Loucy (cell line): ENCODE measurements around the gene MYO5B.

Source experiments
- H2AFZ ChIP-seq: fragments of 200-600 bp; sonication (generic); 2 replicates; pipeline ENCODE4 v1.6.0; 2016; ENCODE audit warnings: antibody characterized with exemption, mild to moderate bottlenecking, low read length, moderate library complexity
- H3F3A ChIP-seq: fragments of 200-600 bp; 2 replicates; pipeline ENCODE4 v1.6.0; 2016; ENCODE audit warnings: antibody characterized with exemption, low read depth, mild to moderate bottlenecking
- H3K27me3 ChIP-seq: fragments of 200-600 bp; sonication (generic); 2 replicates; pipeline ENCODE4 v1.6.1; 2014; ENCODE audit warnings: low read length, mild to moderate bottlenecking; ENCODE audit not compliant: insufficient read depth, poor library complexity, severe bottlenecking
- H3K36me3 ChIP-seq: fragments of 200-600 bp; sonication (generic); 2 replicates; pipeline ENCODE4 v1.6.1; 2016; ENCODE audit warnings: low read length; ENCODE audit not compliant: insufficient read depth
- H3K4me1 ChIP-seq: fragments of 200-600 bp; sonication (generic); 2 replicates; pipeline ENCODE4 v1.5.1; 2014; ENCODE audit warnings: low read length, mild to moderate bottlenecking; ENCODE audit not compliant: insufficient read depth, poor library complexity, severe bottlenecking
- H3K4me2 ChIP-seq: fragments of 200-600 bp; sonication (generic); 2 replicates; pipeline ENCODE4 v1.6.0; 2014; ENCODE audit warnings: antibody characterized with exemption, low read length, low read depth, mild to moderate bottlenecking; ENCODE audit not compliant: poor library complexity, severe bottlenecking
- H3K4me3 ChIP-seq: fragments of 200-600 bp; sonication (generic); 2 replicates; pipeline ENCODE4 v1.5.1; 2014; ENCODE audit warnings: low read length, mild to moderate bottlenecking, mixed read lengths; ENCODE audit not compliant: poor library complexity, severe bottlenecking
- H3K79me2 ChIP-seq: fragments of 200-600 bp; sonication (generic); 2 replicates; pipeline ENCODE4 v1.6.1; 2014; ENCODE audit warnings: low read length; ENCODE audit not compliant: insufficient read depth
- H3K9ac ChIP-seq: fragments of 200-600 bp; sonication (generic); 2 replicates; pipeline ENCODE4 v1.6.0; 2014; ENCODE audit warnings: mild to moderate bottlenecking, low read depth, low read length, moderate library complexity; ENCODE audit not compliant: poor library complexity, severe bottlenecking
- H3K9me2 ChIP-seq: fragments of 200-600 bp; sonication (generic); replicated peaks from 2 replicates; pipeline ENCODE4 v1.6.1; 2016; ENCODE audit warnings: low read depth, low read length, mixed read lengths
- H3K9me3 ChIP-seq: fragments of 200-600 bp; sonication (generic); 2 replicates; pipeline ENCODE4 v1.6.1; 2014; ENCODE audit warnings: mild to moderate bottlenecking, antibody characterized with exemption, low read length, low read depth; ENCODE audit not compliant: insufficient read depth
- H4K20me1 ChIP-seq: fragments of 200-600 bp; sonication (generic); 2 replicates; pipeline ENCODE4 v1.6.0; 2014; ENCODE audit warnings: antibody characterized with exemption, low read length, mild to moderate bottlenecking; ENCODE audit not compliant: insufficient read depth, poor library complexity, severe bottlenecking
- EZH2phosphoT487 ChIP-seq: fragments of 200-600 bp; IDR thresholded peaks from 2 replicates; pipeline ENCODE4 v1.6.1; 2018; ENCODE audit warnings: antibody characterized with exemption, mild to moderate bottlenecking, moderate library complexity, borderline replicate concordance
- TF ChIP-seq, protein P1 (sequence below): fragments of 200-600 bp; sonication (generic); conservative IDR thresholded peaks from 2 replicates; pipeline ENCODE4 v1.5.1; 2014; ENCODE audit warnings: mild to moderate bottlenecking, antibody characterized with exemption, low read length

The MYO5B gene

DNA sequence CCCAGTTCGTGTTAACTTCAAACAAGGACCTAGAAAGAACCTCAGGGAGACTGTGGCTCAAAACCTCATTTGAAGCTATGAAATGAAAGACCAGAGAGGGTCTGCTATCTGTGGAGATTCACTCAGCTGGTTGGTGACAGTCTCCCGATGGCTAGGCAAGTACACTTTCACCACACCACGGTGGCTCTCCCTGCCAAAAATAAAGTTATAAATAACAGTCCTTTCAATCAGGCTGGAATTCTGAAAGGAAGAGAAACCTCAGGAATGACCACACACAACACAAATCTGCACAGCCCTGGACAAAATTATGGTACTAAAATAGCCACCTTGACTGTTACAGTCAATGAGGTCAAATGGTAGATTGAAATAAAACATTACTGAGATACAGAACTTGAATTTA lies 221.4 kb downstream of the MYO5B start:
- TF ChIP-seq, protein P1, sequence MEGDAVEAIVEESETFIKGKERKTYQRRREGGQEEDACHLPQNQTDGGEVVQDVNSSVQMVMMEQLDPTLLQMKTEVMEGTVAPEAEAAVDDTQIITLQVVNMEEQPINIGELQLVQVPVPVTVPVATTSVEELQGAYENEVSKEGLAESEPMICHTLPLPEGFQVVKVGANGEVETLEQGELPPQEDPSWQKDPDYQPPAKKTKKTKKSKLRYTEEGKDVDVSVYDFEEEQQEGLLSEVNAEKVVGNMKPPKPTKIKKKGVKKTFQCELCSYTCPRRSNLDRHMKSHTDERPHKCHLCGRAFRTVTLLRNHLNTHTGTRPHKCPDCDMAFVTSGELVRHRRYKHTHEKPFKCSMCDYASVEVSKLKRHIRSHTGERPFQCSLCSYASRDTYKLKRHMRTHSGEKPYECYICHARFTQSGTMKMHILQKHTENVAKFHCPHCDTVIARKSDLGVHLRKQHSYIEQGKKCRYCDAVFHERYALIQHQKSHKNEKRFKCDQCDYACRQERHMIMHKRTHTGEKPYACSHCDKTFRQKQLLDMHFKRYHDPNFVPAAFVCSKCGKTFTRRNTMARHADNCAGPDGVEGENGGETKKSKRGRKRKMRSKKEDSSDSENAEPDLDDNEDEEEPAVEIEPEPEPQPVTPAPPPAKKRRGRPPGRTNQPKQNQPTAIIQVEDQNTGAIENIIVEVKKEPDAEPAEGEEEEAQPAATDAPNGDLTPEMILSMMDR: no peak
- no peak for TF ChIP-seq EZH2phosphoT487
- H3F3A ChIP-seq: no peaks in the 10 kb centered on the region
- H3K4me3 ChIP-seq: no peak overlapping the region
- no peaks in the 10 kb centered on the region for H3K36me3 ChIP-seq
- no peaks in the 10 kb centered on the region for H3K4me1 ChIP-seq
- no peaks in the 10 kb centered on the region for H3K9me2 ChIP-seq
- H3K9ac ChIP-seq: no peak overlapping the region
- no peaks in the 10 kb centered on the region for H4K20me1 ChIP-seq
- no peaks in the 10 kb centered on the region for H3K9me3 ChIP-seq
- H2AFZ ChIP-seq: no peak overlapping the region
- no peaks in the 10 kb centered on the region for H3K27me3 ChIP-seq
- no peak overlapping the region for H3K4me2 ChIP-seq
- no peaks in the 10 kb centered on the region for H3K79me2 ChIP-seq

- no peak overlapping the region for H2AFZ ChIP-seq
- no peak overlapping the region for H3K4me2 ChIP-seq
- no peaks in the 10 kb centered on the region for H3K9me3 ChIP-seq
- no peaks in the 10 kb centered on the region for H4K20me1 ChIP-seq
- H3K79me2 ChIP-seq: no peaks in the 10 kb centered on the region
- H3K9ac ChIP-seq: no peak overlapping the region
- no peaks in the 10 kb centered on the region for H3F3A ChIP-seq
- no peaks in the 10 kb centered on the region for H3K36me3 ChIP-seq
- no peak for TF ChIP-seq EZH2phosphoT487
- no peaks in the 10 kb centered on the region for H3K27me3 ChIP-seq
- peaks cover 6% of the 10 kb centered on the region for H3K4me1 ChIP-seq
- H3K4me3 ChIP-seq: no peak overlapping the region
- H3K9me2 ChIP-seq: no peaks in the 10 kb centered on the region
Observed at GRCh38 chr18:49972535-49972934, 222.4 kb downstream of the MYO5B start.

DNA sequence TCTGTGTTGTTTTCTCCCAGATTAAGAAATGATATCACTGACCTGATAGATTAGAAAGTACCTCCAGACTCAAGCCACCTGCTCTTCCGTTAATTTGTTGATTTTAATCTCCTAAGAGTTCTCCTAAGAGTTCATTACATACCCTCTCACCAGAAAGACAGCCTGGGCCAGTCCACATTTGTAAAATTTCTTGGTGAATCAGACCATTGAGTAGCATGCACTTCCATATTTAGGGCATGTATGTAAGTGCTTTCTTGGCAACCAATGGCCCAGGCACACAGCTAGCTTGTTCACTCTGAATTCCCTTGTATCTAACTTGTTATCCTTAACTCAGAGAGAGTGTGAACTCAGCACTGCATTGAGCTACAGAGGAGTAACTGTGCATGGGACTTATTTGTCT lies 223.5 kb downstream of the MYO5B start:
- Histone ChIP-seq H3K27me3 (no peaks in the 10 kb centered on the region), H3K79me2 (no peaks in the 10 kb centered on the region), H3K9me2 (no peaks in the 10 kb centered on the region), H4K20me1 (no peaks in the 10 kb centered on the region), H3K9me3 (no peaks in the 10 kb centered on the region), H2AFZ (no peak overlapping the region), H3K9ac (no peak overlapping the region), H3F3A (no peaks in the 10 kb centered on the region), H3K36me3 (no peaks in the 10 kb centered on the region), H3K4me3 (no peak overlapping the region), H3K4me2 (no peak overlapping the region), H3K4me1 (peaks cover 16% of the 10 kb centered on the region)
- TF ChIP-seq EZH2phosphoT487: no peak
- TF ChIP-seq, protein P1: no peak

DNA sequence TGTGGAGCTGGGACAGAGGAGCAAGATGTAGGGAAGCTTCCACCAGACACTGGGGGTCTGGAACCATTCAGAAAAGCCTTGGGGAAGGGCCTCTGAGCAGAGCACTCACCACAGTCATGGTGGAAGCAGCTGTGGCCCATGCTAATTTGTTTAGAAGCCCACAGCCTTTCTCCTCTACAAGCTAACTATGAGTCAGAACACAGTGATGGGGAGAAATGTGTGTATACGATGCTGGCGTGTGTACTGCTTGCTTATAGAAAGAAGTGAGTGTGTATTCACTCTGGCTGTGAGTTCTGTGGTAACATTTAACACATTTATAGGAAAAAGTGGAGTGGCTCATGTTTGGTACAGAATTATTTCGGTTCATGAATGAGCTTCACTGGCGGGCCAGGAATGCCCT lies 224.6 kb downstream of the MYO5B start:
- H4K20me1 ChIP-seq: no peaks in the 10 kb centered on the region
- H3K9me3 ChIP-seq: no peaks in the 10 kb centered on the region
- H3K79me2 ChIP-seq: no peaks in the 10 kb centered on the region
- H3K36me3 ChIP-seq: no peaks in the 10 kb centered on the region
- H3K4me2 ChIP-seq: no peak overlapping the region
- H3K9ac ChIP-seq: no peak overlapping the region
- H3K4me1 ChIP-seq: peaks cover 27% of the 10 kb centered on the region
- TF ChIP-seq, protein P1: no peak
- TF ChIP-seq EZH2phosphoT487: no peak
- no peaks in the 10 kb centered on the region for H3F3A ChIP-seq
- H2AFZ ChIP-seq: no peak overlapping the region
- no peaks in the 10 kb centered on the region for H3K9me2 ChIP-seq
- H3K27me3 ChIP-seq: no peaks in the 10 kb centered on the region
- H3K4me3 ChIP-seq: no peak overlapping the region
